Measurements from ENCODE around the gene GLI2.

The GLI2 gene

GRCh38 chr2:120735746-120736170 is at the start of gene GLI2:
GLI2 (plus strand) TSS chr2:120735868; CDS start chr2:120797321, 61,453 bp downstream.
- DNase-seq = peak; percentile 72

GRCh38 chr2:120685974-120686297 is 49.7 kb upstream of the GLI2 start:
- DNase-seq = no peak

- no peak for DNase-seq
Observed at GRCh38 chr2:120686511-120687168, 49.0 kb upstream of the GLI2 start.

- no peak for DNase-seq
Observed at GRCh38 chr2:120687210-120687609, 48.5 kb upstream of the GLI2 start.

GRCh38 chr2:120690521-120690920 is 45.1 kb upstream of the GLI2 start:
- DNase-seq = no peak

GRCh38 chr2:120691410-120691809 is 44.3 kb upstream of the GLI2 start:
- DNase-seq = no peak

- DNase-seq = no peak
Observed at GRCh38 chr2:120692691-120693090, 43.0 kb upstream of the GLI2 start.

- DNase-seq = no peak
Observed at GRCh38 chr2:120693121-120693520, 42.5 kb upstream of the GLI2 start.

GRCh38 chr2:120694034-120694433 is 41.6 kb upstream of the GLI2 start:
- DNase-seq = no peak

- no peak for DNase-seq
Observed at GRCh38 chr2:120697471-120697870, 38.2 kb upstream of the GLI2 start.

- DNase-seq = no peak
Observed at GRCh38 chr2:120699292-120699691, 36.4 kb upstream of the GLI2 start.

GRCh38 chr2:120700659-120701058 is 35.0 kb upstream of the GLI2 start:
- no peak for DNase-seq

GRCh38 chr2:120701096-120701495 is 34.6 kb upstream of the GLI2 start:
- DNase-seq = no peak

- no peak for DNase-seq
Observed at GRCh38 chr2:120701499-120701898, 34.2 kb upstream of the GLI2 start.

GRCh38 chr2:120702061-120702460 is 33.6 kb upstream of the GLI2 start:
- DNase-seq = no peak

- no peak for DNase-seq
Observed at GRCh38 chr2:120702801-120703200, 32.9 kb upstream of the GLI2 start.

GRCh38 chr2:120703330-120703994 is 32.2 kb upstream of the GLI2 start:
- DNase-seq = no peak

- no peak for DNase-seq
Observed at GRCh38 chr2:120704696-120705095, 31.0 kb upstream of the GLI2 start.

GRCh38 chr2:120707816-120708215 is 27.9 kb upstream of the GLI2 start:
- no peak for DNase-seq

GRCh38 chr2:120708944-120709607 is 26.6 kb upstream of the GLI2 start:
- no peak for DNase-seq

- DNase-seq = no peak
Observed at GRCh38 chr2:120709608-120710041, 26.0 kb upstream of the GLI2 start.

- DNase-seq = no peak
Observed at GRCh38 chr2:120710256-120710655, 25.4 kb upstream of the GLI2 start.

- no peak for DNase-seq
Observed at GRCh38 chr2:120711694-120712093, 24.0 kb upstream of the GLI2 start.

GRCh38 chr2:120712180-120712681 is 23.4 kb upstream of the GLI2 start:
- DNase-seq = no peak

Data from 8988T (cell line).